HG02840 (cell line): ENCODE results near the gene RBM33.
"Not testable (repeated sequence)": the region's sequence is repeated elsewhere in the genome, so short reads cannot be mapped to it uniquely, and the experiment has no call there.

Experiments
- ATAC-seq: cut with Tn5 transposase; IDR thresholded peaks from one replicate; pipeline ENCODE4 v1.9.1; 2021; ENCODE audit warnings: mild to moderate bottlenecking, moderate library complexity, moderate number of reproducible peaks; ENCODE audit not compliant: unreplicated experiment, low FRiP score

Gene RBM33

GRCh38 chr7:155688237-155688636, 43.8 kb downstream of the RBM33 start:
- ATAC-seq = not testable (repeated sequence)

GRCh38 chr7:155690655-155691054, 46.2 kb downstream of the RBM33 start:
- ATAC-seq = not testable (repeated sequence)

GRCh38 chr7:155692317-155692716, 47.9 kb downstream of the RBM33 start:
- ATAC-seq = no peak

GRCh38 chr7:155693826-155694225, 49.4 kb downstream of the RBM33 start:
- no peak for ATAC-seq

- ATAC-seq = no peak
These were observed 50.4 kb downstream of the RBM33 start for GRCh38 chr7:155694851-155695250.

GRCh38 chr7:155696747-155697146, 52.3 kb downstream of the RBM33 start:
- ATAC-seq = no peak

GRCh38 chr7:155698633-155699032, 54.2 kb downstream of the RBM33 start:
- no peak for ATAC-seq

- no peak for ATAC-seq
These were observed 54.7 kb downstream of the RBM33 start for GRCh38 chr7:155699180-155699579.

GRCh38 chr7:155700847-155701246, 56.4 kb downstream of the RBM33 start:
- ATAC-seq = no peak

GRCh38 chr7:155701972-155702544, 57.6 kb downstream of the RBM33 start:
- no peak for ATAC-seq

GRCh38 chr7:155702616-155703015, 58.2 kb downstream of the RBM33 start:
- ATAC-seq = no peak

- no peak for ATAC-seq
These were observed 61.3 kb downstream of the RBM33 start for GRCh38 chr7:155705623-155706360.

- no peak for ATAC-seq
These were observed 61.9 kb downstream of the RBM33 start for GRCh38 chr7:155706376-155706775.

GRCh38 chr7:155709453-155709852, 65.0 kb downstream of the RBM33 start:
- no peak for ATAC-seq

- no peak for ATAC-seq
These were observed 65.6 kb downstream of the RBM33 start for GRCh38 chr7:155710031-155710430.

- no peak for ATAC-seq
These were observed 66.1 kb downstream of the RBM33 start for GRCh38 chr7:155710530-155710929.

GRCh38 chr7:155711081-155711480, 66.6 kb downstream of the RBM33 start:
- no peak for ATAC-seq

GRCh38 chr7:155713384-155713783, 68.9 kb downstream of the RBM33 start:
- ATAC-seq = no peak

GRCh38 chr7:155714702-155715101, 70.2 kb downstream of the RBM33 start:
- no peak for ATAC-seq

GRCh38 chr7:155715111-155715805, 70.8 kb downstream of the RBM33 start:
- no peak for ATAC-seq

- ATAC-seq = no peak
These were observed 72.7 kb downstream of the RBM33 start for GRCh38 chr7:155717010-155717744.
